Mucosa of descending colon (tissue), 3 donors: Measurements from ENCODE around the gene PTPRK. TPM values are rescaled to one million over a fixed set of nuclear protein-coding genes. Genes with fewer than 3 reads are reported as not detected.
A peak's percentile ranks its signal among the peaks of the same experiment; 100 is the strongest.

Experiments
- ATAC-seq: fragments of 200-7000 bp; cut with Tn5 transposase; one replicate; pipeline ENCODE4 v1.9.1; 2020; ENCODE audit warnings: mild to moderate bottlenecking, moderate library complexity
- DNase-seq, 3 donors: peaks; one replicate each; pipeline ENCODE4 v3.0.0-alpha.2; 2020
- H3K36me3 ChIP-seq: fragments of 200-600 bp; one replicate; pipeline ENCODE4 v1.8.0; 2021; ENCODE audit warnings: low read depth, mild to moderate bottlenecking
- H3K4me1 ChIP-seq: fragments of 200-600 bp; one replicate; pipeline ENCODE4 v1.8.0; 2021; ENCODE audit warnings: low read depth, mild to moderate bottlenecking
- H3K4me3 ChIP-seq: fragments of 200-600 bp; one replicate; pipeline ENCODE4 v1.8.0; 2021; ENCODE audit warnings: mild to moderate bottlenecking
- H3K9me3 ChIP-seq: fragments of 200-600 bp; one replicate; pipeline ENCODE4 v1.8.0; 2021; ENCODE audit warnings: mild to moderate bottlenecking
- intact Hi-C, 2 donors: fragments of 100-400 bp; cut with DNase I in 1 of 2; cut with micrococcal nuclease in 1 of 2; formaldehyde crosslinking; loops; one replicate each; pipeline versions ENCODE4 v1.11.0 to v1.11.1; 2022; cut with DNase I, micrococcal nuclease
- total RNA-seq, 3 donors: library from RNA; stranded (reverse); fragmentation: NEBNext Ultra II Directional in 2 of 3; extraction: Animal tissue kit (Norgen Biotek cat#: 25700) in 2 of 3; gene quantifications; one replicate each; pipeline versions ENCODE4 v1.2.1 to v1.2.4, GENCODE V29; 2021 to 2023
- TF ChIP-seq, protein P1 (sequence below): fragments of 200-600 bp; IDR thresholded peaks from one replicate; pipeline ENCODE4 v1.8.0; 2022; ENCODE audit warnings: antibody characterized with exemption, mild to moderate bottlenecking
- donor health status: DM: no; HTN: no; CAD: no; lungs with moderate emphysema.
- donor health status: DM: no; HTN: no; CAD: no.
- donor health status: DM: no; HTN: yes; CAD: no.

Gene PTPRK
- total RNA-seq, 3 donors from 2014 or later = 75.9 to 159 (median 86.7) TPM

DNA sequence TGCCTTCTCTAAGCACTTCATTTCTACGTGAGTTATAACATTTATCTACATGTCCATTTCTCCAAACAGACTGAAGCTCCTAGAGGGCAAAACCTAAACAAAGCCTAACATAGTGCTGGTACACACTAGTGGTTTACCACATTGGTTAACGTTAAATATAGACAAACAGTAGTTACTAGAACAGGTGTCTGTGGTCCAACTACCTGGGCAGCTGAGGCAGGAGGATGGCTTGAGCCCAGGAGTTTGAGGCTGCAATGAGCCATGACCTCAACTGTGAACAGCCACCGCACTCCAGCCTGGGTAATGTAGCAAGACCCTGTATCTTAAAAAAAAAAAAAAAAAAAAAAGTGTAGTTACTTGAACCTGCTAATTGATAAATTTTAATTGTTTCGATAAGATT is 26.5 kb downstream of the PTPRK start:
- H3K36me3 ChIP-seq = no peaks in the 10 kb centered on the region
- H3K4me1 ChIP-seq = peaks cover 55% of the 10 kb centered on the region
- TF ChIP-seq, protein P1, sequence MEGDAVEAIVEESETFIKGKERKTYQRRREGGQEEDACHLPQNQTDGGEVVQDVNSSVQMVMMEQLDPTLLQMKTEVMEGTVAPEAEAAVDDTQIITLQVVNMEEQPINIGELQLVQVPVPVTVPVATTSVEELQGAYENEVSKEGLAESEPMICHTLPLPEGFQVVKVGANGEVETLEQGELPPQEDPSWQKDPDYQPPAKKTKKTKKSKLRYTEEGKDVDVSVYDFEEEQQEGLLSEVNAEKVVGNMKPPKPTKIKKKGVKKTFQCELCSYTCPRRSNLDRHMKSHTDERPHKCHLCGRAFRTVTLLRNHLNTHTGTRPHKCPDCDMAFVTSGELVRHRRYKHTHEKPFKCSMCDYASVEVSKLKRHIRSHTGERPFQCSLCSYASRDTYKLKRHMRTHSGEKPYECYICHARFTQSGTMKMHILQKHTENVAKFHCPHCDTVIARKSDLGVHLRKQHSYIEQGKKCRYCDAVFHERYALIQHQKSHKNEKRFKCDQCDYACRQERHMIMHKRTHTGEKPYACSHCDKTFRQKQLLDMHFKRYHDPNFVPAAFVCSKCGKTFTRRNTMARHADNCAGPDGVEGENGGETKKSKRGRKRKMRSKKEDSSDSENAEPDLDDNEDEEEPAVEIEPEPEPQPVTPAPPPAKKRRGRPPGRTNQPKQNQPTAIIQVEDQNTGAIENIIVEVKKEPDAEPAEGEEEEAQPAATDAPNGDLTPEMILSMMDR = no peak
- no peak overlapping the region for H3K4me3 ChIP-seq
- DNase-seq (no peak), ATAC-seq (no peak)
- intact Hi-C loops = no loop called here
- no peaks in the 10 kb centered on the region for H3K9me3 ChIP-seq

DNA sequence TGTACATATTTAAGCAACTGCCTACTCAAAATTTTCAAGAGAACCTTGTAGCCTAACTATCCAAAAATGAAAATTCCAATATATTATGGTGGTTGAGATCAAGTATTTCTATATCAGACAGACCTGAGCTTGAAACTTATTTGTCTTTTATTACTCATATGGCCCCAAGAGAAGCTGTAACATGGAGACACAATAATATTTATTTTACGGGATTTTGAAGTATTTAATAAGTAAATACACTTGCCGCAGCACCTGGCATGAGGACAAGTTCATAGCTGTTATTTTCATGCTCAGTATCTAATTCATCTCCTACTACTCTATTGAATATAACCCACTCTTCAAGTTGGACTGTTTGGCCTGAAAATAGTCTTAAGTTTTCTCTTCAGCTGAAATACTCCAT is 28.0 kb downstream of the PTPRK start:
- ATAC-seq (no peak), DNase-seq (no peak)
- TF ChIP-seq, protein P1 = no peak
- H3K4me3 ChIP-seq = no peak overlapping the region
- H3K36me3 ChIP-seq = no peaks in the 10 kb centered on the region
- intact Hi-C loops = no loop called here
- H3K9me3 ChIP-seq = no peaks in the 10 kb centered on the region
- peaks cover 43% of the 10 kb centered on the region for H3K4me1 ChIP-seq

GRCh38 chr6:128491610-128492206 is 28.7 kb downstream of the PTPRK start:
- TF ChIP-seq, protein P1 = no peak
- peaks cover 39% of the 10 kb centered on the region for H3K4me1 ChIP-seq

GRCh38 chr6:128491100-128491581 is 29.3 kb downstream of the PTPRK start:
- no peak overlapping the region for H3K4me3 ChIP-seq
- TF ChIP-seq, protein P1 = no peak
- H3K36me3 ChIP-seq = no peaks in the 10 kb centered on the region
- H3K4me1 ChIP-seq = peaks cover 36% of the 10 kb centered on the region
- no peaks in the 10 kb centered on the region for H3K9me3 ChIP-seq
- ATAC-seq = peak; percentile 79
- intact Hi-C loops = no loop called here
- DNase-seq = no peak

More at GRCh38 chr6:128491610-128492206, 28.7 kb downstream of the PTPRK start:
- H3K9me3 ChIP-seq = no peaks in the 10 kb centered on the region
- intact Hi-C loops = no loop called here
- peak; percentile 52 for ATAC-seq
- no peak overlapping the region for H3K4me3 ChIP-seq
- H3K36me3 ChIP-seq = no peaks in the 10 kb centered on the region
- DNase-seq = peak in 1 of 3 donors; percentile 49

- Histone ChIP-seq H3K36me3 (no peaks in the 10 kb centered on the region), H3K9me3 (no peaks in the 10 kb centered on the region), H3K4me3 (no peak overlapping the region), H3K4me1 (peaks cover 18% of the 10 kb centered on the region)
- ATAC-seq (no peak), DNase-seq (no peak)
- intact Hi-C loops = no loop called here
- TF ChIP-seq, protein P1 = no peak
Observed at GRCh38 chr6:128487746-128488145, 32.7 kb downstream of the PTPRK start.
